ENCODE measurements around the gene MCOLN1.

Gene MCOLN1

GRCh38 chr19:7579182-7579581 lies 56.8 kb downstream of the MCOLN1 start:
- DNase-seq = no peak

DNA sequence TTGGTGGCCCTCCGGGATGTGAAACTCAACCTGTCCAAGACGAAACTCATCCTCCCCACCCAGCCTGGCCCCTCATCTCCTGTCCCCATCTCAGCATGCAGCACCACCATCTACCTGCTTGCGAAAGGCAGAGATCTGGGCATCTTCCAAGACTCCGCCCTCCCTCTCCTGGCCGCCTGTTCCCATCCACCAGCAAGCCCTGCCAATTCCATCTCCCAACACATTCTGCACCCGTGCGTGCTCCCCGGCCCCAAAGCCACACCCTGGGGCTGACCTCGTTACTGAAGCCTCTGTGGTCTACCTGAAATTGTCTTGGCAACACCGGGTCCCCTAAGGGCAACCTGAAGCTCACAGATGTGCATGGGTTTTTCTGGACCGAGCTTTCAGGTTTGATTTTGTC lies 60.0 kb downstream of the MCOLN1 start:
- DNase-seq = no peak

Measured in activated gamma-delta T cell (primary cell).